ENCODE results near the gene MYO10. TPM values are rescaled to one million over a fixed set of nuclear protein-coding genes. Genes with fewer than 3 reads are reported as not detected.
A peak's percentile ranks its signal among the peaks of the same experiment; 100 is the strongest.
"Not testable (repeated sequence)": the region's sequence is repeated elsewhere in the genome, so short reads cannot be mapped to it uniquely, and the experiment has no call there.

Gene MYO10
- total RNA-seq, 1 donor from 2014 or later, result 60.9 TPM

- DNase-seq (ENCODE audit: low read depth), result no peak
These were observed 147.1 kb downstream of the MYO10 start for GRCh38 chr5:16788957-16789356.

GRCh38 chr5:16787278-16787677 lies 148.8 kb downstream of the MYO10 start:
- no peak for DNase-seq (ENCODE audit: low read depth)

- DNase-seq (ENCODE audit: low read depth), result peak; percentile 78
These were observed 151.0 kb downstream of the MYO10 start for GRCh38 chr5:16784843-16785791.

- DNase-seq (ENCODE audit: low read depth), result peak; percentile 74
These were observed 152.0 kb downstream of the MYO10 start for GRCh38 chr5:16784088-16784487.

GRCh38 chr5:16781828-16782626 lies 154.1 kb downstream of the MYO10 start:
- DNase-seq (ENCODE audit: low read depth), result no peak

GRCh38 chr5:16780325-16780724 lies 155.8 kb downstream of the MYO10 start:
- DNase-seq (ENCODE audit: low read depth), result no peak

GRCh38 chr5:16777432-16777831 lies 158.7 kb downstream of the MYO10 start:
- DNase-seq (ENCODE audit: low read depth), result no peak

GRCh38 chr5:16776611-16777251 lies 159.4 kb downstream of the MYO10 start:
- DNase-seq (ENCODE audit: low read depth), result no peak

- no peak for DNase-seq (ENCODE audit: low read depth)
These were observed 161.3 kb downstream of the MYO10 start for GRCh38 chr5:16774806-16775205.

- DNase-seq (ENCODE audit: low read depth), result peak; percentile 66
These were observed 162.1 kb downstream of the MYO10 start for GRCh38 chr5:16773991-16774390.

- no peak for DNase-seq (ENCODE audit: low read depth)
These were observed 163.5 kb downstream of the MYO10 start for GRCh38 chr5:16772556-16772955.

GRCh38 chr5:16768184-16768583 lies 167.9 kb downstream of the MYO10 start:
- DNase-seq (ENCODE audit: low read depth), result no peak

- DNase-seq (ENCODE audit: low read depth), result no peak
These were observed 172.9 kb downstream of the MYO10 start for GRCh38 chr5:16763211-16763610.

GRCh38 chr5:16759147-16759773 lies 176.8 kb downstream of the MYO10 start:
- no peak for DNase-seq (ENCODE audit: low read depth)

- no peak for DNase-seq (ENCODE audit: low read depth)
These were observed 178.0 kb downstream of the MYO10 start for GRCh38 chr5:16757989-16758501.

- not testable (repeated sequence) for DNase-seq (ENCODE audit: low read depth)
These were observed 178.5 kb downstream of the MYO10 start for GRCh38 chr5:16757577-16757976.

GRCh38 chr5:16757146-16757545 lies 178.9 kb downstream of the MYO10 start:
- DNase-seq (ENCODE audit: low read depth), result no peak

GRCh38 chr5:16756692-16757091 lies 179.4 kb downstream of the MYO10 start:
- no peak for DNase-seq (ENCODE audit: low read depth)

GRCh38 chr5:16755641-16756040 lies 180.4 kb downstream of the MYO10 start:
- no peak for DNase-seq (ENCODE audit: low read depth)

- peak; percentile 13 for DNase-seq (ENCODE audit: low read depth)
These were observed 181.5 kb downstream of the MYO10 start for GRCh38 chr5:16754601-16755000.

GRCh38 chr5:16754086-16754485 lies 182.0 kb downstream of the MYO10 start:
- DNase-seq (ENCODE audit: low read depth), result no peak

All from myocyte (in vitro differentiated cells).